ACHN (cell line): ENCODE results near the gene CPEB3.
"Not testable (repeated sequence)": the region's sequence is repeated elsewhere in the genome, so short reads cannot be mapped to it uniquely, and the experiment has no call there.

Experiments used
- DNase-seq: peaks from one replicate; pipeline ENCODE4 v3.0.0-alpha.2; 2015
- in situ Hi-C: cut with HindIII; loops from 2 replicates; pipeline ENCODE4 v1.10.0; 2017; ENCODE audit warnings: low sequenced_read_pairs, low pct_ligation_motif_present, low pct_unique_long_range_greater_than_20kb

CPEB3 gene

DNA sequence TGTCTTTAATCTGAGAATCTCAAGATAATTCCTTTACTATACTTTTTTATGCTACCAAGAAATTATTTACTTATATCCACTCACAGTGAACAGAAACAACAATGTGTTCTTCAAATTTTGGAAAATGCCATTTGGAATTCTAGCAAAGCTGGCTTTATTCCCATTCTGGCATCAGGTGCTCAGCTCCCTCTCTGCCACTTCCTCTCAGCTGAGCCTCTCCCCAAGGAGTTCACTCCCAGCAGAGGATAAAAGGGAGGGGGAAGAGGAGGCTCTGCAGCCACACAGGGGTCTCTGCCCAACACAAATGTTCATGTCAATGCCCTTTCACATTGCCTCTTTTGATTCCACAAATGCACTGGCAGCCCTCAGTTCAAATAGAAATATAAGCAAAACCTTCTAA is 116.9 kb downstream of the CPEB3 start:
- in situ Hi-C loops = no loop called here

GRCh38 chr10:92164036-92164696 is 126.7 kb downstream of the CPEB3 start:
- in situ Hi-C loops = no loop called here
- no peak for DNase-seq

More for the DNA sequence above, 116.9 kb downstream of the CPEB3 start:
- DNase-seq = no peak

DNA sequence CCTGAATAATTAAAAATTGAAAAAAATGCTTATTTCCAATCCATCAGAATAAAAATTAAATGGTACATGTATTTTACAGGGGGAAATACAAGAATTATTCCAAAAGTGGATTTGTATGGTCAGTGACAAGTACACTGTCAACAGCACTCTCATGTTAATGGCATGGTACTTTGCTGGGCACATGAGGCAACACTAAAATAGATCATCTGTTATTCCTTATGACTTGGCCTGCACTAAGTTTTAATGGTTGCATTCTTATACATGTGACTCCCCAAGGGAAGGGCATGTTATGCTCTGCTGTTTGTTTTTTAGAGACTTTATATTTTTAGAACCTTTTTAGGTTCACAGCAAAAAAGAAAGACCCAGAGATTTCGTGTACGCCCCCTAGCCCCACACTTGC is 128.3 kb downstream of the CPEB3 start:
- in situ Hi-C loops = no loop called here
- no peak for DNase-seq

- in situ Hi-C loops = no loop called here
- DNase-seq = no peak
These were observed 133.8 kb downstream of the CPEB3 start for GRCh38 chr10:92156874-92157773.

DNA sequence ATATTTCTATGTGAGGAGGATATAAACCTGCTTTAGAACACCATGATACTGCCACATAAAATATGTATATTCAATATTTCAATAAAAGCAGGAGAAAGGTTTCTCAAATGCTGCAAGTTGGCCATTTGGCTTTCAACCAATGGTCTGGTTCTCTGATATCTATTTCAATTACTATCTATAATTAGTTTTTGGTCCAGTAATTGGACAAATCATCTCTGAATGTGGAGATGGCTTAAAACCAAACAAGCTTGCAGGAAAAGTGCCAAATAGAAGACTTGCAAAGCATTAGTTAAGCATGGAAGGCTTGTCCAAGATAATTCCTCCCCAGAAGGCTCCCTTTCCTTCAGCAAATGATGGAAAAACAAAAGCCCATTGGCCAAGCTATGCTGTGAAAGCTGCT is 140.1 kb downstream of the CPEB3 start:
- no peak for DNase-seq
- in situ Hi-C loops = no loop called here

DNA sequence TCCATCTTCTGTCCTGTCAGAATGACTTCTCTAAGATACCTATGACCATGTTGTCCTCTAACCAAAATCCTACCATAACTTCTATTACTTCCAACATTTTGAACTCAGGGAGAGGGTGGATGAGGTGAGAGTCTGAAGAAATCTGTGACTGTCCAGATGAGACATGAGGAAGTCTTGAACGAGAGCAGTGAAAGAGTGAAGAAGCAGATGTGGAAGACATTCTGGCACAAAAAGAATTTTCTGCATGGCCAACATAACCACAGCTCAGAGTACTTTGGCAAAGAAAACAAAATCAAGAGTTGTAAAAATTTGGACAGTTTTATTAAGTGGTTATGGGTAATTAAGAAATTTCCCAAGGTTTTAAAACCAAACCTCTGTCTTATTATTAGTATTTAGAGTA is 141.6 kb downstream of the CPEB3 start:
- in situ Hi-C loops = no loop called here
- no peak for DNase-seq

DNA sequence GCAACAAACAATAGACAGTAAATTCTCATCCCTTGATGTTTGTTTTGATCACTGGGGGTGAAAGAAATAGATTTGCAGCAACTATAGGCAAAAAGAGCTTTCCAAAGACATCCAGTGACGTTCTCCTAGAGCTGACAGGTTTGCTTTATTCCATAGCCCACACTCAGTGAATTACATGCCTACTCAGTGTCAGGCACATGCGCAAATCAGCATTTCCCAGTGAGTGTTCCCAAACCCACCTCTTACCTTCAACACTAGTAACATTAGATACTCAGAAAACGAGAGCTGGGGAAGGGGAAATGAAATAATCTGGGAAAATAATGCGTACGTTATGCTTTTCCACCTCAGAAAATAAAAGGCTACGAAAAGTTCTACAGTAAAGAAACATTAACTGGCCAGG is 144.1 kb downstream of the CPEB3 start:
- no peak for DNase-seq
- in situ Hi-C loops = no loop called here

DNA sequence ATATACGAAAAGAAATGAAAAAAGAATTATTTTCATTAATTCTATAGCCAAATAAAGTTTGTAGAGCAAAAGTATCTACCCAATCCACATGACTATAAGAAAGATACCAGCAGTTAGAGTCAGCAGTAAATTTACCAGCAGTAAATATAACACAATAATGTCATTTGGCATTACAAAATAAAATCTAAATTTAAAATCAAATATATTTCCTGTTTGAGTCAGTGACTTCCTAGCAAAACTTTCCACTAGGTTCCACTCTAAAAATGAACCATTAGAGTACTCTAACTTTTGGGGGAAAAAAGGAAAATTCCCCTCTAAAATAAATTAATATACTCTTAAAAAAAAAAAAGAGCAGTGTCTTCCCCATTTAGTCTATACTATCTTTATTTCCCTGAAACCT is 144.8 kb downstream of the CPEB3 start:
- in situ Hi-C loops = no loop called here
- DNase-seq = no peak

DNA sequence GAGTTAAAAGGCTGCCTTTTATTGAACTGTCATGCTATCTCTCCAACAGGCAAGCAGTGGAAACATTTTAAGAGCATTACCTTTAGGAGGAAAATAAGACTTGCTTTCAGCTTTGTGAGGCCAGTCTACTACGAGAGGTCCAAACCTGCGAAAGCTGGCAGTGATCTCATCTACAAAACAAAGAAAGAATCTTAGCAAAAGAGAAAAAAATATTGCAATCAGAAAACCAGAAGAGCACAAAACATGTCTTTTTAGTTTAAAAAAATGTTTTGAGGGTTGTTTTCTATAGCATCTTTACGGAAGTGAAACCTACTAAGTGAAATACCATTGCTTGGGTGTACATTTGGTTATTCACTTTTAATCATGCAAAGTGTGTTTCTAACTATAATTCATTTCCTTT is 147.9 kb downstream of the CPEB3 start:
- in situ Hi-C loops = no loop called here

DNA sequence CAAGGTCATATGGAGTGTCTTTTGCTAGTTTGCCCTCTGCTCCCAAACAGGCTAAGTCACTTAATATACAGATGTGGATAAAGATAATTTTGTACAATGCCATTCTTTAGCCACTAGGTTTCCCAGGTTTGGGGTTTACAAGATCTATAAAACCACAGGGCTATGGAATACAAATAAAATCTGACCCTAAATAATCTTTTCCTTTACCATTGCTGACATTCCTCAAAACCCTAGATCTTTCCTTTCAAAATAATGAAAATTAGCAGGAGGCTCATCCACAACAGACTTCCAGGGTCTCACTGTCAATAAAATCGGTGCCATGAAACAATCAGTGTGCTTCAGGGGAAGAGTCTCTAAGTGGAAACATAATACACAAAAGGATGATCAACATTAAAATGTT is 148.4 kb downstream of the CPEB3 start:
- in situ Hi-C loops = no loop called here
- no peak for DNase-seq

More for the DNA sequence above, 147.9 kb downstream of the CPEB3 start:
- DNase-seq = no peak

- in situ Hi-C loops = not testable (repeated sequence)
These were observed 149.7 kb downstream of the CPEB3 start for GRCh38 chr10:92141147-92141546.

DNA sequence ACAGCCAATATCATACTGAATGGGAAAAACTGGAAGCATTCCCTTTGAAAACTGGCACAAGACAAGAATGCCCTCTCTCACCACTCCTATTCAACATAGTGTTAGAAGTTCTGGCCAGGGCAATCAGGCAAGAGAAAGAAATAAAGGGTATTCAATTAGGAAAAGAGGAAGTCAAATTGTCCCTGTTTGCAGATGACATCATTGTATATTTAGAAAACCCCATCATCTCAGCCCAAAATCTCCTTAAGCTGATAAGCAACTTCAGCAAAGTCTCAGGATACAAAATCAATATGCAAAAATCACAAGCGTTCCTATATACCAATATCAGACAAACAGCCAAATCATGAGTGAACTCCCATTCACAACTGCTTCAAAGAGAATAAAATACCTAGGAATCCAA is 156.8 kb downstream of the CPEB3 start:
- DNase-seq, in situ Hi-C loops: not testable (repeated sequence)

More at GRCh38 chr10:92141147-92141546, 149.7 kb downstream of the CPEB3 start:
- DNase-seq = not testable (repeated sequence)

- peak; percentile 28 for DNase-seq
- in situ Hi-C loops = no loop called here
These were observed 159.5 kb downstream of the CPEB3 start for GRCh38 chr10:92131275-92131820.

- DNase-seq = no peak
- in situ Hi-C loops = no loop called here
These were observed 160.1 kb downstream of the CPEB3 start for GRCh38 chr10:92130622-92131274.

DNA sequence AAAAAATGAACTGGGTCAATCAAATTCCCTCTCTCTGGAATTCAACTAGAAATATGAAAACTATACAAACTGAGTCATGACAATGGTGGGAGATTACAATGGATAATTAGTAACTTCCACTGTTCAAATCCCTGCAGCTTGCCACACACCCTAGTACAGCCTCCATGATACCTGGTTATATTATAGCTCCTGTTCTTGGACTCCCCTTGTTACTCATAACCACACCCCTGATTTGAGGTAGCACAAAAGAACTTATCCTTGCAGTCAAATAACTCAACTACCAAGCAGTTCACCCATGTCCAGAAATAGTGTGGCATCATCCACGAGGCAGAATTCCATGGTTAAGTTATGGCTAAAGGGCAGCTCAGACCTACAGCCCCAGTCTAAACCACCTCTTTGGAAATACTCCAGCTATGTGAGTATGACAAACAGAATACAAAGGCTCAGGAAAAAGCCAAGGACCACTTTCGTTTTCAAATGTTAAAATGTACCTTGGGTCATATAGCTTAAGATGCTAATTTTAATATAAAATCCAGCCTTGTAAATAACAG is 164.7 kb downstream of the CPEB3 start:
- in situ Hi-C loops = no loop called here
- peak; percentile 51 for DNase-seq

DNA sequence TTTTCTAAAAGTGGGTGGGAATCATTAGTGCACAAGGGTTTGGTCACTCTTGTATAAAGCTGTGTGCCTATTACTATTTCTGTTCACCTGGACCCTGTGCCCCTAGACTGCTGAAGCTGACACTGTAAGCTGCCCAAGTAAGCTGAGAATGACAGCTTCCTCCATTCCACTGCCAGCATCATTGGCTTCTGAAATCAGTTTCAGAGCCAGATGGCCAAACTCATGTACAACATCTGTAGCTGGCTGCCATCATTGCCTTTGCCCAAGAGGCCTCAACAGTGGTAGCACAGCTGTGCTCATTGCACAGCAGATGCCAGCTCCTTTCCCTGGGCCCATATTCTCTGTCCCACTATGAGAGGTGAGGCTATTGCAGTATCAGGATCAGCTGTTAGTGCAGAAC is 165.7 kb downstream of the CPEB3 start:
- DNase-seq = no peak
- in situ Hi-C loops = no loop called here

DNA sequence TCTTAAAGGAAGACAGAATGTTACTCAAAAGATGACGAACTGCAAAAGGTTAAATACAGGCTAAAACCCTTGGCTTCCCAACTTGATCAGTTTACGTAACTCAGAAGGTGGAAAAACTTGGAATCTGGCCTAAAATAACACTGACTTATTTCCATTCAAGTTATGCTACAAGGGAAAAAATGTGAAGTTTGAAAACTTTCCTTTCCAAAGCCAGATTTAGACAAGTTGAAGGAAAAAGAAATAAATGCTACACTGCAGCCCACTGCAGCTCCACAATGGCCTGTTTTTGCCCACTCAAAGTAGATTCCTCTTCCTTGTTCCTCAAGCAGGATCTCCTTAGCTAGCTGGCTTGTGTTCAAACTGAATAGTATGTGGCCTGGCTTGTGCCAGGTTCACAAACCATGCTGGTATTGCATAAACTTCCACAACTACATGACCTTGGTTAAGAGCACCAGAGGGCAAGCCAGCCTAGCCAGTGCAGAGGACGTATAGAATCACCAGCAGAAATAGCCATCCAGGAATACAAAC is 166.2 kb downstream of the CPEB3 start:
- in situ Hi-C loops = no loop called here
- peak; percentile 31 for DNase-seq

DNA sequence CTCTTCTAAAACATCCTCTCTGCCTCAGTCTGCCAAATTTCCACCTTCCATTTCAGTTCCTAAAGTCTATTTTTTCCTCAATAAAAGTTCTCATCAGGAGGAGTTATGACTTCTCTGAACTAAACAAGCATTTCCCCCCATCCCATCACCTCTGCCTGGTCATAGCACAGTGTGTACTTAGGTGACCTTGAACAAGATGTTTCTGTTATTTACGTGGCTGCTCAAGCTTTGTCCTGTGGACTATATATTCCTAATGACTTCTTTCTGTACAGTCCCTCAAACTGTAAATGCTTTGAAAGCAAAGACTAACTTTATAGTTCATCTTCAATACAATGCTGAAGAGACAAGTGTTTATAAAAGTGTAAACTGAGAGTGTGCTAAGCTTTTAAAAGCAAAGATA is 166.9 kb downstream of the CPEB3 start:
- no peak for DNase-seq
- in situ Hi-C loops = no loop called here
